Tibial nerve (tissue), 4 donors: ENCODE measurements around the gene MSI2. TPM values are rescaled to one million over a fixed set of nuclear protein-coding genes. Genes with fewer than 3 reads are reported as not detected.

Experiments used
- DNase-seq, 2 donors: peaks; one replicate each; pipeline ENCODE4 v3.0.0-alpha.2; 2019; ENCODE audit warnings: low spot score in 2 of 2
- H3K27ac ChIP-seq, 4 donors: fragments of 200-600 bp; sonication (generic) in 3 of 4; one replicate each; pipeline ENCODE4 v1.5.1; 2017 to 2019; ENCODE audit warnings: mild to moderate bottlenecking in 1 of 4
- H3K27me3 ChIP-seq, 2 donors: fragments of 200-600 bp; sonication (generic) in 1 of 2; one replicate each; pipeline versions ENCODE4 v1.5.1 to v1.6.0; 2017 to 2019
- H3K36me3 ChIP-seq, 3 donors: fragments of 200-600 bp; sonication (generic); one replicate each; pipeline ENCODE4 v1.5.1; 2018 to 2019
- H3K4me1 ChIP-seq, 4 donors: fragments of 200-600 bp; sonication (generic) in 3 of 4; one replicate each; pipeline ENCODE4 v1.5.1; 2017 to 2019
- H3K4me3 ChIP-seq, 4 donors: fragments of 200-600 bp; sonication (generic) in 3 of 4; one replicate each; pipeline ENCODE4 v1.5.1; 2017 to 2019; ENCODE audit warnings: mild to moderate bottlenecking in 1 of 4, moderate library complexity in 1 of 4
- H3K9me3 ChIP-seq, 4 donors: fragments of 200-600 bp; sonication (generic) in 3 of 4; one replicate each; pipeline ENCODE4 v1.5.1; 2017 to 2019
- CTCF ChIP-seq, 5 experiments: fragments of 200-600 bp in 3 of 5; fragments of 450-650 bp in 2 of 5; sonication (generic) in 3 of 5; IDR thresholded peaks; one replicate each; pipeline ENCODE4 v1.5.1; 2016 to 2019; ENCODE audit warnings: antibody characterized with exemption in 5 of 5, mild to moderate bottlenecking in 3 of 5, moderate library complexity in 2 of 5
- EP300 ChIP-seq, 2 donors: sonication (generic); formaldehyde crosslinking; IDR thresholded peaks; one replicate each; pipeline ENCODE4 v1.6.1; 2017; ENCODE audit warnings: antibody characterized with exemption in 2 of 2, mild to moderate bottlenecking in 1 of 2
- POLR2A ChIP-seq, 2 donors: fragments of 450-650 bp; IDR thresholded peaks; one replicate each; pipeline ENCODE4 v1.6.1; 2017; ENCODE audit warnings: antibody characterized with exemption in 2 of 2, mild to moderate bottlenecking in 2 of 2, moderate library complexity in 2 of 2
- WGBS, 2 donors: methylation state at CpG; one replicate each; pipeline ENCODE4 v1.1.5; 2018; 5-methylcytosine and 5-hydroxymethylcytosine counted together
- total RNA-seq, 4 donors: library from RNA; depleted of rRNA; stranded (reverse); fragments of >200 nt; gene quantifications; one replicate each; pipeline ENCODE4 v1.1.0, GENCODE V29; 2016

Gene MSI2
- total RNA-seq, 4 donors from 2014 or later = 11.5 to 18.3 (median 14.2) TPM

GRCh38 chr17:57602896-57603295 lies 346.6 kb downstream of the MSI2 start:
- Histone ChIP-seq H3K4me3 (no peak overlapping the region), H3K9me3 (no peaks in the 10 kb centered on the region), H3K36me3 (no peaks in the 10 kb centered on the region), H3K4me1 (peaks cover 0 to 40% (median 23%) of the 10 kb centered on the region in 4 donors), H3K27me3 (no peaks in the 10 kb centered on the region), H3K27ac (no peak overlapping the region)
- no peak for DNase-seq
- WGBS, 2 donors = 87 to 89% methylated on average over 5 to 6 of the region's 6 CpGs
- TF ChIP-seq POLR2A (IDR thresholded peaks at IDR 0.05) (no peak), CTCF (IDR thresholded peaks at IDR 0.05) (no peak), EP300 (IDR thresholded peaks at IDR 0.05) (no peak)

GRCh38 chr17:57603546-57603945 lies 347.2 kb downstream of the MSI2 start:
- Histone ChIP-seq H3K4me3 (no peak overlapping the region), H3K27ac (peak overlapping the region in 1 of 4 donors; percentile 73), H3K27me3 (no peaks in the 10 kb centered on the region), H3K36me3 (no peaks in the 10 kb centered on the region), H3K4me1 (peaks cover 0 to 36% (median 19%) of the 10 kb centered on the region in 4 donors), H3K9me3 (no peaks in the 10 kb centered on the region)
- TF ChIP-seq CTCF (IDR thresholded peaks at IDR 0.05) (no peak), POLR2A (IDR thresholded peaks at IDR 0.05) (no peak), EP300 (IDR thresholded peaks at IDR 0.05) (no peak)
- WGBS, 2 donors = 80 to 82% methylated on average over 3 of the region's 3 CpGs
- DNase-seq = no peak

GRCh38 chr17:57603978-57604377 lies 347.7 kb downstream of the MSI2 start:
- H3K36me3 ChIP-seq = no peaks in the 10 kb centered on the region
- H3K4me3 ChIP-seq = no peak overlapping the region
- H3K4me1 ChIP-seq = peaks cover 0 to 35% (median 18%) of the 10 kb centered on the region in 4 donors
- WGBS, 2 donors = 76 to 91% methylated on average over 5 of the region's 5 CpGs
- H3K9me3 ChIP-seq = no peaks in the 10 kb centered on the region
- no peak for TF ChIP-seq EP300 (IDR thresholded peaks at IDR 0.05)
- TF ChIP-seq POLR2A (IDR thresholded peaks at IDR 0.05) = no peak
- TF ChIP-seq CTCF (IDR thresholded peaks at IDR 0.05) = no peak
- no peak for DNase-seq
- no peaks in the 10 kb centered on the region for H3K27me3 ChIP-seq
- H3K27ac ChIP-seq = peak overlapping the region in 2 of 4 donors; percentile 65 to 73

- H3K4me3 ChIP-seq = peak overlapping the region in 2 of 4 donors; percentile 0 to 12
Measured at GRCh38 chr17:57604771-57605674, 348.7 kb downstream of the MSI2 start.

More at GRCh38 chr17:57604771-57605674, 348.7 kb downstream of the MSI2 start:
- no peaks in the 10 kb centered on the region for H3K36me3 ChIP-seq
- TF ChIP-seq EP300 (IDR thresholded peaks at IDR 0.05) (peak in 1 of 2 donors; percentile 15), CTCF (IDR thresholded peaks at IDR 0.05) (no peak)
- no peaks in the 10 kb centered on the region for H3K27me3 ChIP-seq
- peaks cover 0 to 27% (median 18%) of the 10 kb centered on the region in 4 donors for H3K4me1 ChIP-seq
- WGBS, 2 donors = 23 to 29% methylated on average over 24 of the region's 24 CpGs
- H3K27ac ChIP-seq = peak overlapping the region; percentile 14 to 73 (median 67)
- no peaks in the 10 kb centered on the region for H3K9me3 ChIP-seq
- no peak for DNase-seq
